Suprapubic skin (tissue), 4 donors: ENCODE data around the gene PKIB. TPM values are rescaled to one million over a fixed set of nuclear protein-coding genes. Genes with fewer than 3 reads are reported as not detected.

ENCODE experiments used
- DNase-seq, 2 donors: peaks; one replicate each; pipeline ENCODE4 v3.0.0-alpha.2; 2019; ENCODE audit warnings: low spot score in 2 of 2
- H3K27ac ChIP-seq: fragments of 200-600 bp; sonication (generic); one replicate; pipeline ENCODE4 v1.5.1; 2019
- H3K27me3 ChIP-seq: fragments of 200-600 bp; sonication (generic); one replicate; pipeline ENCODE4 v1.5.1; 2019
- H3K36me3 ChIP-seq: fragments of 200-600 bp; sonication (generic); one replicate; pipeline ENCODE4 v1.5.1; 2019
- H3K4me1 ChIP-seq: fragments of 200-600 bp; sonication (generic); one replicate; pipeline ENCODE4 v1.5.1; 2019
- H3K4me3 ChIP-seq: fragments of 200-600 bp; sonication (generic); one replicate; pipeline ENCODE4 v1.5.1; 2019; ENCODE audit warnings: mild to moderate bottlenecking
- H3K9me3 ChIP-seq: fragments of 200-600 bp; sonication (generic); one replicate; pipeline ENCODE4 v1.5.1; 2019
- CTCF ChIP-seq, 2 donors: fragments of 200-600 bp in 1 of 2; fragments of 450-650 bp in 1 of 2; sonication (generic) in 1 of 2; IDR thresholded peaks; one replicate each; pipeline ENCODE4 v1.5.1; 2016 to 2019; ENCODE audit warnings: antibody characterized with exemption in 2 of 2, mild to moderate bottlenecking in 1 of 2, moderate library complexity in 1 of 2
- EP300 ChIP-seq: sonication (generic); formaldehyde crosslinking; IDR thresholded peaks from one replicate; pipeline ENCODE4 v1.6.1; 2017; ENCODE audit warnings: antibody characterized with exemption
- POLR2A ChIP-seq, 2 donors: fragments of 450-650 bp; IDR thresholded peaks; one replicate each; pipeline ENCODE4 v1.6.1; 2017; ENCODE audit warnings: antibody characterized with exemption in 2 of 2, mild to moderate bottlenecking in 2 of 2, moderate library complexity in 2 of 2
- POLR2AphosphoS5 ChIP-seq, 3 donors: sonication (generic); formaldehyde crosslinking; IDR thresholded peaks; one replicate each; pipeline ENCODE4 v1.6.1; 2017; ENCODE audit warnings: antibody characterized with exemption in 3 of 3
- WGBS: methylation state at CpG from one replicate; pipeline ENCODE4 v1.1.5; 2018; 5-methylcytosine and 5-hydroxymethylcytosine counted together
- total RNA-seq, 4 donors: library from RNA; depleted of rRNA; stranded (reverse); fragments of >200 nt; gene quantifications; one replicate each; pipeline ENCODE4 v1.1.0, GENCODE V29; 2016

PKIB gene
- total RNA-seq, 4 donors from 2014 or later = 6.4 to 12.0 (median 8.2) TPM

GRCh38 chr6:122660296-122660695, 50.1 kb downstream of the PKIB start:
- no peaks in the 10 kb centered on the region for H3K27me3 ChIP-seq
- DNase-seq = no peak
- no peaks in the 10 kb centered on the region for H3K9me3 ChIP-seq
- no peak overlapping the region for H3K27ac ChIP-seq
- TF ChIP-seq POLR2A (IDR thresholded peaks at IDR 0.05) (no peak), POLR2AphosphoS5 (IDR thresholded peaks at IDR 0.05) (no peak), CTCF (IDR thresholded peaks at IDR 0.05) (no peak), EP300 (no peak)
- WGBS = 35% methylated on average over 3 of the region's 3 CpGs
- H3K36me3 ChIP-seq = no peaks in the 10 kb centered on the region
- H3K4me3 ChIP-seq = no peak overlapping the region
- no peaks in the 10 kb centered on the region for H3K4me1 ChIP-seq

- H3K27me3 ChIP-seq = no peaks in the 10 kb centered on the region
- DNase-seq = no peak
- no peaks in the 10 kb centered on the region for H3K36me3 ChIP-seq
- TF ChIP-seq POLR2A (IDR thresholded peaks at IDR 0.05) (no peak), CTCF (IDR thresholded peaks at IDR 0.05) (no peak), EP300 (no peak), POLR2AphosphoS5 (IDR thresholded peaks at IDR 0.05) (no peak)
- no peak overlapping the region for H3K27ac ChIP-seq
- no peaks in the 10 kb centered on the region for H3K4me1 ChIP-seq
- H3K4me3 ChIP-seq = no peak overlapping the region
- H3K9me3 ChIP-seq = no peaks in the 10 kb centered on the region
Measured at GRCh38 chr6:122663981-122664380, 53.8 kb downstream of the PKIB start.

- H3K27me3 ChIP-seq = no peaks in the 10 kb centered on the region
- no peak overlapping the region for H3K27ac ChIP-seq
- TF ChIP-seq POLR2AphosphoS5 (IDR thresholded peaks at IDR 0.05) (no peak), CTCF (IDR thresholded peaks at IDR 0.05) (no peak), EP300 (no peak), POLR2A (IDR thresholded peaks at IDR 0.05) (no peak)
- DNase-seq = no peak
- H3K36me3 ChIP-seq = no peaks in the 10 kb centered on the region
- H3K9me3 ChIP-seq = no peaks in the 10 kb centered on the region
- no peaks in the 10 kb centered on the region for H3K4me1 ChIP-seq
- 71% methylated on average over 4 of the region's 4 CpGs for WGBS
- H3K4me3 ChIP-seq = no peak overlapping the region
Measured at GRCh38 chr6:122665929-122666328, 55.7 kb downstream of the PKIB start.

GRCh38 chr6:122666418-122666817, 56.2 kb downstream of the PKIB start:
- TF ChIP-seq CTCF (IDR thresholded peaks at IDR 0.05) (no peak), POLR2A (IDR thresholded peaks at IDR 0.05) (no peak), POLR2AphosphoS5 (IDR thresholded peaks at IDR 0.05) (no peak), EP300 (no peak)
- Histone ChIP-seq H3K27me3 (no peaks in the 10 kb centered on the region), H3K36me3 (no peaks in the 10 kb centered on the region), H3K4me1 (no peaks in the 10 kb centered on the region), H3K9me3 (no peaks in the 10 kb centered on the region), H3K4me3 (no peak overlapping the region), H3K27ac (no peak overlapping the region)
- WGBS = 87% methylated on average over 2 of the region's 2 CpGs
- no peak for DNase-seq

GRCh38 chr6:122669418-122669817, 59.2 kb downstream of the PKIB start:
- TF ChIP-seq POLR2A (IDR thresholded peaks at IDR 0.05) (no peak), CTCF (IDR thresholded peaks at IDR 0.05) (no peak), POLR2AphosphoS5 (IDR thresholded peaks at IDR 0.05) (no peak), EP300 (no peak)
- 82% methylated on average over 2 of the region's 2 CpGs for WGBS

More at GRCh38 chr6:122669418-122669817, 59.2 kb downstream of the PKIB start:
- no peaks in the 10 kb centered on the region for H3K9me3 ChIP-seq
- no peak overlapping the region for H3K27ac ChIP-seq
- DNase-seq = no peak
- no peaks in the 10 kb centered on the region for H3K4me1 ChIP-seq
- no peaks in the 10 kb centered on the region for H3K36me3 ChIP-seq
- no peaks in the 10 kb centered on the region for H3K27me3 ChIP-seq
- H3K4me3 ChIP-seq = no peak overlapping the region
